ENCODE measurements around the gene TXNRD1.

Gene TXNRD1

GRCh38 chr12:104299842-104300481 is 84.4 kb downstream of the TXNRD1 start:
- DNase-seq (ENCODE audit: low spot score), result no peak
- Histone ChIP-seq H3K4me1 (ENCODE audit: control insufficient read depth in 2 of 2, insufficient read depth in 1 of 2, low read depth in 1 of 2, low read length in 2 of 2) (peaks cover 0 to 5% of the 10 kb centered on the region in 2 donors), H3K9ac (ENCODE audit: low read depth, low read length, poor library complexity) (no peak overlapping the region), H3K79me1 (ENCODE audit: low read depth, low read length) (peaks cover 4% of the 10 kb centered on the region), H3K9me3 (replicated peaks in 1 of 2; ENCODE audit: control insufficient read depth in 2 of 2, insufficient read depth in 1 of 2, low read depth in 1 of 2, low read length in 2 of 2) (peaks cover 2 to 4% of the 10 kb centered on the region in 2 donors), H3K4me2 (ENCODE audit: insufficient read depth, low read length, poor library complexity, severe bottlenecking) (no peak overlapping the region), H4K91ac (ENCODE audit: low read depth, low read length, poor library complexity) (no peak overlapping the region), H2AFZ (ENCODE audit: low read length) (no peak overlapping the region), H2BK120ac (ENCODE audit: low read depth, low read length) (no peak overlapping the region), H2BK15ac (ENCODE audit: low read length) (no peak overlapping the region), H3K4me3 (ENCODE audit: low read length in 2 of 2) (no peak overlapping the region), H2BK12ac (ENCODE audit: low read length) (no peak overlapping the region), H3K36me3 (replicated peaks in 1 of 2; ENCODE audit: control insufficient read depth in 2 of 2, insufficient read depth in 2 of 2, low read length in 2 of 2) (peaks cover 11 to 90% of the 10 kb centered on the region in 2 donors), H3K4ac (ENCODE audit: low read length) (no peak overlapping the region), H4K8ac (ENCODE audit: low read depth, low read length) (no peak overlapping the region), H3K23ac (ENCODE audit: low read depth, low read length, poor library complexity) (no peak overlapping the region), H3K14ac (ENCODE audit: low read length) (no peak overlapping the region), H2BK5ac (ENCODE audit: low read length) (no peak overlapping the region), H2AK5ac (ENCODE audit: low read depth, low read length) (no peak overlapping the region), H3K27me3 (ENCODE audit: control insufficient read depth in 3 of 3, insufficient read depth in 3 of 3, low read depth in 1 of 3, low read length in 3 of 3) (no peaks in the 10 kb centered on the region), H3K27ac (replicated peaks; ENCODE audit: low read length) (no peak overlapping the region), H3K18ac (ENCODE audit: low read length) (no peak overlapping the region)
- no CpG with 5 or more reads among the region's 6 CpGs for WGBS, 2 donors (ENCODE audit: extremely low coverage in 2 of 2, insufficient read length in 2 of 2, insufficient replicate concordance in 1 of 2)

DNA sequence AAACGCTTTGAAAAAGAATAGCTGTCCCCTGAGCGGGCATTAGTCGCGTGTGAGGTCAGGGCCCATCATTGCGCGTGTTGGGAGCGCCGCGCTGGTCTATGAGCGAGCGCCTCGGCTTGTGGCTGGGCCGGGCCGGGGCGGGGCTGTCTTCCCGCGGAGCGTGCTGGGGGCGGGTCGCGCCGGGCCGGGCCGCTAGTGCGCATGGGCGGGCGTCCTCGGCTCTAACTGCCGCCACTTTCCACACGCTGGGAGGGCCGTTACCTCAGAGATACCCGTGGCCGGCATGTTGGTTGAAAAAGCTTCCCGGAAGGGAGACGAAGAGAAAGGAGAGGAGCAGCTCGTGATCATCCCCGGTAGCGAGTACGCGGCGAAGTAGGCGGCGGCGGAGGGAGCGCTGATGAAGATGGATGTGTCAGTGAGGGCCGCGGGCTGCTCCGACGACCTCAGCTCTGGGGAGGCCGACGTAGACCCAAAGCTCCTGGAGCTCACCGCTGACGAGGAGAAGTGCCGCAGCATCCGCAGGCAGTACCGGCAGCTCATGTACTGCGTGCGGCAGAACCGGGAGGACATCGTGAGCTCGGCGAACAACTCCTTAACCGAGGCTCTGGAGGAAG is 88.1 kb downstream of the TXNRD1 start, which contains the start of gene EID3:
EID3 (plus strand) TSS at position 202 of the 614 bp plus-strand sequence; CDS start at position 398, 196 bp downstream.
- Histone ChIP-seq H3K4me2 (ENCODE audit: insufficient read depth, low read length, poor library complexity, severe bottlenecking) (peak within 1 kb of the TSS; percentile 46), H4K8ac (ENCODE audit: low read depth, low read length) (no peak within 1 kb of the TSS), H3K9me3 (replicated peaks in 1 of 2; ENCODE audit: control insufficient read depth in 2 of 2, insufficient read depth in 1 of 2, low read depth in 1 of 2, low read length in 2 of 2) (peaks cover 2 to 8% of the 10 kb centered on the region in 2 donors), H3K27ac (replicated peaks; ENCODE audit: low read length) (no peak within 1 kb of the TSS), H3K23ac (ENCODE audit: low read depth, low read length, poor library complexity) (no peak within 1 kb of the TSS), H2AFZ (ENCODE audit: low read length) (no peak within 1 kb of the TSS), H3K79me1 (ENCODE audit: low read depth, low read length) (peaks cover 2% of the 10 kb centered on the region), H2BK12ac (ENCODE audit: low read length) (no peak within 1 kb of the TSS), H3K14ac (ENCODE audit: low read length) (no peak within 1 kb of the TSS), H2BK5ac (ENCODE audit: low read length) (no peak within 1 kb of the TSS), H2BK120ac (ENCODE audit: low read depth, low read length) (no peak within 1 kb of the TSS), H3K36me3 (replicated peaks in 1 of 2; ENCODE audit: control insufficient read depth in 2 of 2, insufficient read depth in 2 of 2, low read length in 2 of 2) (peaks cover 5 to 82% of the 10 kb centered on the region in 2 donors), H3K9ac (ENCODE audit: low read depth, low read length, poor library complexity) (no peak within 1 kb of the TSS), H3K4ac (ENCODE audit: low read length) (no peak within 1 kb of the TSS), H2BK15ac (ENCODE audit: low read length) (no peak within 1 kb of the TSS), H4K91ac (ENCODE audit: low read depth, low read length, poor library complexity) (no peak within 1 kb of the TSS), H3K27me3 (ENCODE audit: control insufficient read depth in 3 of 3, insufficient read depth in 3 of 3, low read depth in 1 of 3, low read length in 3 of 3) (no peaks in the 10 kb centered on the region), H3K4me3 (ENCODE audit: low read length in 2 of 2) (peak within 1 kb of the TSS in 1 of 2 donors; percentile 51), H3K4me1 (ENCODE audit: control insufficient read depth in 2 of 2, insufficient read depth in 1 of 2, low read depth in 1 of 2, low read length in 2 of 2) (peaks cover 0 to 5% of the 10 kb centered on the region in 2 donors), H2AK5ac (ENCODE audit: low read depth, low read length) (no peak within 1 kb of the TSS), H3K18ac (ENCODE audit: low read length) (peak within 1 kb of the TSS; percentile 69)
- peak; percentile 51 for DNase-seq (ENCODE audit: low spot score)
- no CpG with 5 or more reads among the region's 63 CpGs for WGBS, 2 donors (ENCODE audit: extremely low coverage in 2 of 2, insufficient read length in 2 of 2, insufficient replicate concordance in 1 of 2)

DNA sequence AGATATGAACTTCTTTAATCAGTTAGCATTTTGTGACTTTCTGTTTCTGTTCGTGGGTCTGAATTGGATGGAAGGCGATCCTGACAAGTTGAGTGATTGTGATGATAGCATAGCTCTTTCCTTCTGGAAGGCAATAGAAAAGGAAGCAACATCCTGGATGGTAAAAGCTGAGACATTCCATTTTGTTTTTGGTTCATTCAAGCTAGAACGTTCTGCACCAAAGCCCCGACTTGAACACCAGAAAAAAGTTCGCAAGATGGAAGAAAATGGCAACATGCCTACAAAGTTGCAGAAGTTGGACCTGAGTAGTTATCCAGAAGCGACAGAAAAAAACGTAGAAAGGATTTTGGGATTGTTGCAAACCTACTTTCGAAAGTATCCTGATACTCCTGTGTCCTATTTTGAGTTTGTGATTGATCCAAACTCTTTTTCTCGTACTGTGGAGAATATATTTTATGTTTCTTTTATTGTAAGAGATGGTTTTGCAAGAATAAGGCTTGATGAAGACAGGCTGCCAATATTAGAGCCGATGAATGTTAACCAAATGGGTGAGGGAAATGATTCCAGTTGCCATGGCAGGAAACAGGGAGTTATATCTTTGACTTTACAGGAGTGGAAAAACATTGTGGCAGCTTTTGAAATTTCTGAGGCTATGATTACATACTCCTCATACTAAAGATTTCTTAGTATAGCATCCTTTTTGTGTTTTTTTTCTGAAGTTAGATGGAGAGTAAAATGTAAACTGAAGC is 88.9 kb downstream of the TXNRD1 start:
- no peak overlapping the region for H3K4ac ChIP-seq (ENCODE audit: low read length)
- no peak for DNase-seq (ENCODE audit: low spot score)
- no peak overlapping the region for H2BK5ac ChIP-seq (ENCODE audit: low read length)
- H4K8ac ChIP-seq (ENCODE audit: low read depth, low read length), result no peak overlapping the region
- no peak overlapping the region for H2BK120ac ChIP-seq (ENCODE audit: low read depth, low read length)
- no peak overlapping the region for H3K4me2 ChIP-seq (ENCODE audit: insufficient read depth, low read length, poor library complexity, severe bottlenecking)
- no CpG with 5 or more reads among the region's 10 CpGs for WGBS, 2 donors (ENCODE audit: extremely low coverage in 2 of 2, insufficient read length in 2 of 2, insufficient replicate concordance in 1 of 2)
- no peak overlapping the region for H4K91ac ChIP-seq (ENCODE audit: low read depth, low read length, poor library complexity)
- H3K4me1 ChIP-seq (ENCODE audit: control insufficient read depth in 2 of 2, insufficient read depth in 1 of 2, low read depth in 1 of 2, low read length in 2 of 2), result peaks cover 0 to 5% of the 10 kb centered on the region in 2 donors
- no peak overlapping the region for H3K9ac ChIP-seq (ENCODE audit: low read depth, low read length, poor library complexity)
- H3K9me3 ChIP-seq (replicated peaks in 1 of 2; ENCODE audit: control insufficient read depth in 2 of 2, insufficient read depth in 1 of 2, low read depth in 1 of 2, low read length in 2 of 2), result peaks cover 2 to 8% of the 10 kb centered on the region in 2 donors
- H3K79me1 ChIP-seq (ENCODE audit: low read depth, low read length), result peaks cover 2% of the 10 kb centered on the region
- H3K27ac ChIP-seq (replicated peaks; ENCODE audit: low read length), result no peak overlapping the region
- H3K36me3 ChIP-seq (replicated peaks in 1 of 2; ENCODE audit: control insufficient read depth in 2 of 2, insufficient read depth in 2 of 2, low read length in 2 of 2), result peaks cover 5 to 79% of the 10 kb centered on the region in 2 donors
- no peak overlapping the region for H2AK5ac ChIP-seq (ENCODE audit: low read depth, low read length)
- H3K18ac ChIP-seq (ENCODE audit: low read length), result no peak overlapping the region
- no peak overlapping the region for H3K14ac ChIP-seq (ENCODE audit: low read length)
- no peak overlapping the region for H2BK15ac ChIP-seq (ENCODE audit: low read length)
- no peaks in the 10 kb centered on the region for H3K27me3 ChIP-seq (ENCODE audit: control insufficient read depth in 3 of 3, insufficient read depth in 3 of 3, low read depth in 1 of 3, low read length in 3 of 3)
- no peak overlapping the region for H2BK12ac ChIP-seq (ENCODE audit: low read length)
- no peak overlapping the region for H2AFZ ChIP-seq (ENCODE audit: low read length)
- no peak overlapping the region for H3K4me3 ChIP-seq (ENCODE audit: low read length in 2 of 2)
- H3K23ac ChIP-seq (ENCODE audit: low read depth, low read length, poor library complexity), result no peak overlapping the region

- Histone ChIP-seq H3K79me1 (ENCODE audit: low read depth, low read length) (peaks cover 5% of the 10 kb centered on the region), H3K23ac (ENCODE audit: low read depth, low read length, poor library complexity) (no peak overlapping the region), H3K27ac (replicated peaks; ENCODE audit: low read length) (no peak overlapping the region), H2BK120ac (ENCODE audit: low read depth, low read length) (no peak overlapping the region), H3K27me3 (ENCODE audit: control insufficient read depth in 3 of 3, insufficient read depth in 3 of 3, low read depth in 1 of 3, low read length in 3 of 3) (no peaks in the 10 kb centered on the region), H3K4me1 (ENCODE audit: control insufficient read depth in 2 of 2, insufficient read depth in 1 of 2, low read depth in 1 of 2, low read length in 2 of 2) (peaks cover 0 to 7% of the 10 kb centered on the region in 2 donors), H3K4me2 (ENCODE audit: insufficient read depth, low read length, poor library complexity, severe bottlenecking) (no peak overlapping the region), H2AK5ac (ENCODE audit: low read depth, low read length) (no peak overlapping the region), H3K18ac (ENCODE audit: low read length) (no peak overlapping the region), H2BK12ac (ENCODE audit: low read length) (no peak overlapping the region), H3K4me3 (ENCODE audit: low read length in 2 of 2) (no peak overlapping the region), H2BK5ac (ENCODE audit: low read length) (no peak overlapping the region), H4K91ac (ENCODE audit: low read depth, low read length, poor library complexity) (no peak overlapping the region), H2BK15ac (ENCODE audit: low read length) (no peak overlapping the region), H3K4ac (ENCODE audit: low read length) (no peak overlapping the region), H3K14ac (ENCODE audit: low read length) (no peak overlapping the region), H3K9me3 (replicated peaks in 1 of 2; ENCODE audit: control insufficient read depth in 2 of 2, insufficient read depth in 1 of 2, low read depth in 1 of 2, low read length in 2 of 2) (peaks cover 2 to 8% of the 10 kb centered on the region in 2 donors), H3K36me3 (replicated peaks in 1 of 2; ENCODE audit: control insufficient read depth in 2 of 2, insufficient read depth in 2 of 2, low read length in 2 of 2) (peaks cover 9 to 77% of the 10 kb centered on the region in 2 donors), H3K9ac (ENCODE audit: low read depth, low read length, poor library complexity) (no peak overlapping the region), H2AFZ (ENCODE audit: low read length) (no peak overlapping the region), H4K8ac (ENCODE audit: low read depth, low read length) (no peak overlapping the region)
- no CpG with 5 or more reads among the region's 2 CpGs for WGBS, 2 donors (ENCODE audit: extremely low coverage in 2 of 2, insufficient read length in 2 of 2, insufficient replicate concordance in 1 of 2)
- no peak for DNase-seq (ENCODE audit: low spot score)
These were observed 89.8 kb downstream of the TXNRD1 start for GRCh38 chr12:104305349-104305748.

Data from neuronal stem cell (in vitro differentiated cells).